SK-N-MC (cell line): ENCODE measurements around the gene CREB3.

Experiments
- EZH2 ChIP-seq: fragments of 200-600 bp; sonication (generic); IDR thresholded peaks from one replicate; pipeline ENCODE4 v1.6.1; 2017; ENCODE audit warnings: antibody characterized with exemption
- POLR2AphosphoS5 ChIP-seq: IDR thresholded peaks from 2 replicates; pipeline ENCODE4 v1.6.1; 2012; ENCODE audit warnings: mild to moderate bottlenecking, low read depth, low read length, borderline replicate concordance

- TF ChIP-seq EZH2 (no peak), POLR2AphosphoS5 (no peak)
Observed at GRCh38 chr9:35717132-35717870, 15.2 kb upstream of the CREB3 start.
